ENCODE data around the gene PPP1R12C.

Gene PPP1R12C

DNA sequence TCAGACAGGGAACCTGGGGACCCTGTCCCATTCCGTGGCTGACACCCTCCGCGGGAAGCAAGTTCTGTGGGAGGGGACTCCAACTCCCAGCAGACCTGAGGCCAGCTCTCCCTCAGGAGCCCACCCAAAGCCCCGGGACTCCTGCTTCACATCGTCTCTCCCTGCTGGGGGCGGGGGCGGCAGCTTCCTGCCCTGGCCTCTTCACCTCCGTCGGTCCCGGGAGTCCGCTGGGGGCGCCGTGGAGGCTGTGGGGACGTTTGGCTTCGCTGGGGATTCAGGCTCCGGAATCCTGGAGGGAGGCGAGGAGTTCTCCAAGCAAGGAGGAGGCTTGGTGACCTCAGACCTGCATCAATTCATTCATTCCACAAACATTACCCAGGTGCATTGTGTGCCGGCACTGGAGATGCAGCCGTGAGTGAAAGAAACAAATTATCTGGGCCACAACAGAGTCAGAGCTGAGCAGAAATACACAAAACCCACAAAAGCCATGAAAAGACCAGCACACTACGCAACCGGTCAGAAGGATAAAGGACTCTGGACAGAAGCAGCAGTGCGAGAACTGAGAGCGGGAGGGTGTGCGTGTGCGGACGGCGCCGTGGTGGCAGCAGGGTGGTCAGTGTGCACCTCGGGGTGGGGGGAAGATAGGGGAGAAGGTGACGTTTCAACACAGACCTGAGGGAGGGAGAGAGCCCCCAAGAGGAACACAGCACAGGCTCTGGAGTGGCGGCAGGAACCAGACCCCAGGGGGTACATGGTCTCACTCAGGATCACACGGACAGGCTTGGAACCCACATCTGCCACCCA, 22.8 kb downstream of the PPP1R12C start:
- TF ChIP-seq, protein P1, sequence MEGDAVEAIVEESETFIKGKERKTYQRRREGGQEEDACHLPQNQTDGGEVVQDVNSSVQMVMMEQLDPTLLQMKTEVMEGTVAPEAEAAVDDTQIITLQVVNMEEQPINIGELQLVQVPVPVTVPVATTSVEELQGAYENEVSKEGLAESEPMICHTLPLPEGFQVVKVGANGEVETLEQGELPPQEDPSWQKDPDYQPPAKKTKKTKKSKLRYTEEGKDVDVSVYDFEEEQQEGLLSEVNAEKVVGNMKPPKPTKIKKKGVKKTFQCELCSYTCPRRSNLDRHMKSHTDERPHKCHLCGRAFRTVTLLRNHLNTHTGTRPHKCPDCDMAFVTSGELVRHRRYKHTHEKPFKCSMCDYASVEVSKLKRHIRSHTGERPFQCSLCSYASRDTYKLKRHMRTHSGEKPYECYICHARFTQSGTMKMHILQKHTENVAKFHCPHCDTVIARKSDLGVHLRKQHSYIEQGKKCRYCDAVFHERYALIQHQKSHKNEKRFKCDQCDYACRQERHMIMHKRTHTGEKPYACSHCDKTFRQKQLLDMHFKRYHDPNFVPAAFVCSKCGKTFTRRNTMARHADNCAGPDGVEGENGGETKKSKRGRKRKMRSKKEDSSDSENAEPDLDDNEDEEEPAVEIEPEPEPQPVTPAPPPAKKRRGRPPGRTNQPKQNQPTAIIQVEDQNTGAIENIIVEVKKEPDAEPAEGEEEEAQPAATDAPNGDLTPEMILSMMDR (IDR thresholded peaks at IDR 0.05; ENCODE audit: low read length) = no peak
- TF ChIP-seq EZH2 (IDR thresholded peaks at IDR 0.05; ENCODE audit: borderline replicate concordance, low read length) = no peak
- Histone ChIP-seq H3F3A (ENCODE audit: insufficient read depth, low read length) (no peaks in the 10 kb centered on the region), H3K9ac (ENCODE audit: low read length) (no peak overlapping the region), H4K20me1 (ENCODE audit: insufficient read depth, low read length) (no peaks in the 10 kb centered on the region), H3K4me2 (ENCODE audit: low read length) (no peak overlapping the region), H3K27me3 (ENCODE audit: insufficient read depth, low read length) (no peaks in the 10 kb centered on the region), H3K9me2 (ENCODE audit: low read depth, low read length) (no peaks in the 10 kb centered on the region), H3K79me2 (ENCODE audit: insufficient read depth, low read length) (no peaks in the 10 kb centered on the region), H3K4me1 (ENCODE audit: insufficient read depth, low read length, severe bottlenecking) (peaks cover 11% of the 10 kb centered on the region), H3K27ac (ENCODE audit: low read depth, low read length, poor library complexity, severe bottlenecking) (no peak overlapping the region), H3K4me3 (ENCODE audit: low read depth, low read length, poor library complexity, severe bottlenecking) (no peak overlapping the region), H3K36me3 (ENCODE audit: insufficient read depth, low read length) (peaks cover 18% of the 10 kb centered on the region; the same call in 1 of the 2 replicates), H2AFZ (ENCODE audit: low read length) (no peak overlapping the region), H3K9me3 (ENCODE audit: low read length) (no peaks in the 10 kb centered on the region)

DNA sequence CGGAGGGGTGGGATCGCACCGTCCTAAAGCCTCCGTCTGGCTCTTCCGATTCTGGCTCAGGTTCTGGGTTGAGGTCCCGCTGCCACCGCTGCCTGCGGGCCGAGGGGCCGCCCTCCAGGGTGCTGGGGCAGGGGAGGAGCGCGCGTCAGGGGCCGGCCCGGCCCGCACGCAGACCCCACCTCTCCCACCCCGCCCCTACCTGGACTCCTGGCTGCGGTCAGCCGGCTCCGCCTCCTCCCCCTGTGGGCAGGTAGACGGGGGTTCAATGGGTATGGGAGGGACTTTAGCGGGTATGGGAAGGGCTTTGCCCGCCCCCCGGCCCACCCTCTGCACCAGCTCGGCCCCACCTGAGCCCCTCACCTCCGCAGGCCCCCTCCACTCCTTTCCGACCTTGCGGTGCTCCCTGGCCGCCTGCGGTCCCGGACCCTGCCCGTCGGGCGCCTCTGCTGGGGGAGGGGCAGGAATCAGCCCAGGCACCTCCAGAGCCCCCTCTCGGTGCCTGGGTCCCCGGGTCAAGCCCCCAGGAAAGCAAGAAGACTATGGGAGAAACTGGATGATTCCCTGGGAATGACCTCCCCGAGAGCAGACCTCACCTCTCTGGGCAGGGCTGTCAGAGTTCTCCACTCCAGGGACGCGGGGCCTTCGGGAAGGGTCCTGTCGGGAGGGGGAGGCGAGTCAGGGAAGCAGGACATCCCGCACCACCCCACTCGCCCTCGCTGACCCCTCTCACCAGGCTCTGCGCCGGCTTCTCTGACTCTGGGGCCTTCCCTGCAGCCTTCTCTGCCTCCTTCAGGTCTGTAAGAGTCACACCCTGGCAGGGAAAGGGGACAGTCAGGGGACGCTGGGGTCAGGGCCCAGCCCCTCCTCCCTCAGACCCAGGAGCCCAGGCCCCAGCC, 24.8 kb downstream of the PPP1R12C start:
- no peak overlapping the region for H3K9ac ChIP-seq (ENCODE audit: low read length)
- H2AFZ ChIP-seq (ENCODE audit: low read length) = no peak overlapping the region
- peaks cover under 1% of the 10 kb centered on the region for H3K4me1 ChIP-seq (ENCODE audit: insufficient read depth, low read length, severe bottlenecking)
- no peaks in the 10 kb centered on the region for H3K9me3 ChIP-seq (ENCODE audit: low read length)
- TF ChIP-seq EZH2 (IDR thresholded peaks at IDR 0.05; ENCODE audit: borderline replicate concordance, low read length) = no peak
- TF ChIP-seq, protein P1 (IDR thresholded peaks at IDR 0.05; ENCODE audit: low read length) = no peak
- peaks cover 18% of the 10 kb centered on the region; the same call in 1 of the 2 replicates for H3K36me3 ChIP-seq (ENCODE audit: insufficient read depth, low read length)
- no peaks in the 10 kb centered on the region for H4K20me1 ChIP-seq (ENCODE audit: insufficient read depth, low read length)
- H3K27ac ChIP-seq (ENCODE audit: low read depth, low read length, poor library complexity, severe bottlenecking) = no peak overlapping the region
- no peaks in the 10 kb centered on the region for H3F3A ChIP-seq (ENCODE audit: insufficient read depth, low read length)
- no peaks in the 10 kb centered on the region for H3K27me3 ChIP-seq (ENCODE audit: insufficient read depth, low read length)
- H3K4me2 ChIP-seq (ENCODE audit: low read length) = no peak overlapping the region
- H3K79me2 ChIP-seq (ENCODE audit: insufficient read depth, low read length) = no peaks in the 10 kb centered on the region
- H3K4me3 ChIP-seq (ENCODE audit: low read depth, low read length, poor library complexity, severe bottlenecking) = no peak overlapping the region
- no peaks in the 10 kb centered on the region for H3K9me2 ChIP-seq (ENCODE audit: low read depth, low read length)

DNA sequence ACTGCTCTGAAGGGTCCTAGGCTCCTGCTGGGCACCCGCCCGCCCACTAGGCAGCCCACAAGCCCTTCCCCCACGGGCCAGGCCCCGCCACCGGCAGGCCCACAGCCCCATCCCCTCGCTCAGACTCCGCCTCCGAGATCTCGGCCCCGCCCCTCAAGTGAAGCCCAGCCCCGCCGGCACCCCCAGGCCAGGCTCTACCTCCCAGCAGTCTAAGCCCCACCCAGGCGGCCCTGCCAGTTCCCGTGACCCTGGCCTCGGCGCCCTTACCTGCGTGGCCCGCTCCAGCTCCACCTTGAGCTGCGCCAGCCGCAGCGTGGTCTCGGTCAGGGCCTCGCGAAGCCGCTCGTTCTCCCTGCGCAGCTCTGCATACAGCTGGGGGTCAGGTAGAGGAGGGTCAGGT, 25.5 kb downstream of the PPP1R12C start:
- Histone ChIP-seq H2AFZ (ENCODE audit: low read length) (no peak overlapping the region), H3K27ac (ENCODE audit: low read depth, low read length, poor library complexity, severe bottlenecking) (no peak overlapping the region), H3K36me3 (ENCODE audit: insufficient read depth, low read length) (peaks cover 18% of the 10 kb centered on the region; the same call in 1 of the 2 replicates), H3K27me3 (ENCODE audit: insufficient read depth, low read length) (no peaks in the 10 kb centered on the region), H3K4me1 (ENCODE audit: insufficient read depth, low read length, severe bottlenecking) (no peaks in the 10 kb centered on the region), H3K9me3 (ENCODE audit: low read length) (no peaks in the 10 kb centered on the region), H3K9ac (ENCODE audit: low read length) (no peak overlapping the region), H4K20me1 (ENCODE audit: insufficient read depth, low read length) (no peaks in the 10 kb centered on the region), H3K9me2 (ENCODE audit: low read depth, low read length) (no peaks in the 10 kb centered on the region), H3F3A (ENCODE audit: insufficient read depth, low read length) (no peaks in the 10 kb centered on the region), H3K79me2 (ENCODE audit: insufficient read depth, low read length) (no peaks in the 10 kb centered on the region), H3K4me2 (ENCODE audit: low read length) (no peak overlapping the region), H3K4me3 (ENCODE audit: low read depth, low read length, poor library complexity, severe bottlenecking) (no peak overlapping the region)
- TF ChIP-seq, protein P1 (IDR thresholded peaks at IDR 0.05; ENCODE audit: low read length) = no peak
- TF ChIP-seq EZH2 (IDR thresholded peaks at IDR 0.05; ENCODE audit: borderline replicate concordance, low read length) = no peak

Measured in OCI-LY1 (cell line).